Naive B cell (primary cell): ENCODE data around the gene SPINK6. TPM values are rescaled to one million over a fixed set of nuclear protein-coding genes. Genes with fewer than 3 reads are reported as not detected.
A peak's percentile ranks its signal among the peaks of the same experiment; 100 is the strongest.

Source experiments
- ATAC-seq, 2 donors: fragments of 150-1000 bp; cut with Tn5 transposase; 2 replicates each; pipeline ENCODE4 v1.10.0; 2021; ENCODE audit warnings: low read depth in 2 of 2, mild to moderate bottlenecking in 2 of 2, moderate library complexity in 2 of 2
- DNase-seq: peaks from one replicate; pipeline ENCODE4 v3.0.0; 2022
- H3K27ac Mint-ChIP-seq, 6 donors: one replicate each; pipeline ENCODE4 v1.8.0; 2020 to 2022; ENCODE audit warnings: mild to moderate bottlenecking in 6 of 6, mixed read lengths in 6 of 6, moderate library complexity in 5 of 6, inconsistent platforms in 2 of 6
- H3K27me3 Mint-ChIP-seq, 3 donors: one replicate each; pipeline ENCODE4 v1.8.0; 2021 to 2022; ENCODE audit warnings: mixed read lengths in 3 of 3, mild to moderate bottlenecking in 1 of 3
- H3K36me3 Mint-ChIP-seq, 2 donors: one replicate each; pipeline ENCODE4 v1.8.0; 2020 to 2022; ENCODE audit warnings: mixed read lengths in 2 of 2, inconsistent platforms in 1 of 2, mild to moderate bottlenecking in 1 of 2
- H3K4me1 Mint-ChIP-seq, 3 donors: one replicate each; pipeline ENCODE4 v1.8.0; 2020 to 2022; ENCODE audit warnings: mixed read lengths in 3 of 3, inconsistent platforms in 1 of 3, mild to moderate bottlenecking in 1 of 3, moderate library complexity in 1 of 3
- H3K4me3 Mint-ChIP-seq, 8 donors: one replicate each; pipeline ENCODE4 v1.8.0; 2020 to 2022; ENCODE audit warnings: mild to moderate bottlenecking in 8 of 8, mixed read lengths in 8 of 8, moderate library complexity in 8 of 8, inconsistent platforms in 2 of 8
- H3K9me3 Mint-ChIP-seq, 7 donors: one replicate each; pipeline ENCODE4 v1.8.0; 2020 to 2022; ENCODE audit warnings: mixed read lengths in 7 of 7, mild to moderate bottlenecking in 5 of 7, inconsistent platforms in 2 of 7, moderate library complexity in 1 of 7
- polyA plus RNA-seq, 6 donors: library from polyadenylated mRNA; unstranded; fragments of 300-500 nt; fragmentation: Illumina TruSeq; gene quantifications; one replicate each; pipeline ENCODE4 v1.2.3, GENCODE V29; 2021; ENCODE audit warnings: low read depth in 6 of 6

The SPINK6 gene, protein sequence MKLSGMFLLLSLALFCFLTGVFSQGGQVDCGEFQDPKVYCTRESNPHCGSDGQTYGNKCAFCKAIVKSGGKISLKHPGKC
- polyA plus RNA-seq, result not detected

DNA sequence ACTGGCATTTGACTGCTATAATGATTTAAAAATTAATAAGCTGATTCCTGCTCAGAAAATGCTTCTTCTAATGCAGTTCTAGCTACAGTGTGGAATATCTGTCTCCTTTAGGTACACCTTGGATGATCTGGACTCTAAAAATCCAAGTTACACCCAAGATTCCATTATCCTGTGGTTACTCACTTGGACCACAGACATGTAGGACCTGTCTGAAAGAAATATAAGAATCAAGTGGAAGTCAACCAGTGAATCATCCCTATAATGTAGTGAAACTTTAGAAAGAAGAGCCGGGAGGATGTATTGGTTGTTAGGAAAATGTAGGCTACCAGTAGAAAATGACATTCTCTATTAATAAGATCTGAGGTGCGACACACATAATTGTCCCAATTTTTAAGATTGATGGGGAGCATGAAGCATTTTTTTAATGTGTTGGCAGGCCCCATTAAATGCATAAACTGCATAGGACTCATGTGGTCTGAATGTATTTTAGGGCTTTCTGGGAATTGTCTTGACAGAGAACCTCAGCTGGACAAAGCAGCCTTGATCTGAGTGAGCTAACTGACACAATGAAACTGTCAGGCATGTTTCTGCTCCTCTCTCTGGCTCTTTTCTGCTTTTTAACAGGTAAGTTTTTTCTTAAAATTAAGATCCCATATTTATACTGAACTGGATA lies at the start of gene SPINK6:
SPINK6 (plus strand) TSS at position 512 of the 673 bp plus-strand sequence; CDS start at position 567, 55 bp downstream.
- H3K4me3 Mint-ChIP-seq, result no peak within 1 kb of the TSS
- peaks cover 0 to 3% (median 0%) of the 10 kb centered on the region in 3 donors for H3K4me1 Mint-ChIP-seq
- DNase-seq, result no peak
- H3K9me3 Mint-ChIP-seq, result no peaks in the 10 kb centered on the region
- peaks cover 0 to 11% (median 0%) of the 10 kb centered on the region in 3 donors for H3K27me3 Mint-ChIP-seq
- no peaks in the 10 kb centered on the region for H3K36me3 Mint-ChIP-seq
- no peak within 1 kb of the TSS for H3K27ac Mint-ChIP-seq
- no peak for ATAC-seq

DNA sequence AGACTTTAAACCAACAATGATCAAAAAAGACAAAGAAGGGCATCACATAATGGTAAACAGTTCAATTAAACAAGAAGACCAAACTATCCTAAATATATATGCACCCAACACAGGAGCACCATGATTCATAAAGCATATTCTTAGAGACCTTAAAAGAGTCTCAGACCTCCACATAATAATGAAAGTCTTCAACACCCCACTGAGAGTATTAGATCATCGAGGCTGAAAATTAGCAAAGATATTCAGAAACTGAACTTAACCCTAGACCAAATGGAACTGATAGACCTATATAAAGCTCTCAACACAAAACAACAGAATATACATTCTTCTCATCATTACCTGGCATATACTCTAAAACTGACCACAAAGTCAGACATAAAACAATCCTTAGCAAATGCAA lies 46.2 kb upstream of the SPINK6 start:
- DNase-seq (no peak), ATAC-seq (no peak)
- no peak overlapping the region for H3K4me3 Mint-ChIP-seq
- no peaks in the 10 kb centered on the region for H3K36me3 Mint-ChIP-seq
- H3K27ac Mint-ChIP-seq, result no peak overlapping the region
- H3K9me3 Mint-ChIP-seq, result peaks cover 0 to 11% (median 5%) of the 10 kb centered on the region in 7 donors
- H3K4me1 Mint-ChIP-seq, result no peaks in the 10 kb centered on the region
- peaks cover 3 to 5% (median 4%) of the 10 kb centered on the region in 3 donors for H3K27me3 Mint-ChIP-seq

DNA sequence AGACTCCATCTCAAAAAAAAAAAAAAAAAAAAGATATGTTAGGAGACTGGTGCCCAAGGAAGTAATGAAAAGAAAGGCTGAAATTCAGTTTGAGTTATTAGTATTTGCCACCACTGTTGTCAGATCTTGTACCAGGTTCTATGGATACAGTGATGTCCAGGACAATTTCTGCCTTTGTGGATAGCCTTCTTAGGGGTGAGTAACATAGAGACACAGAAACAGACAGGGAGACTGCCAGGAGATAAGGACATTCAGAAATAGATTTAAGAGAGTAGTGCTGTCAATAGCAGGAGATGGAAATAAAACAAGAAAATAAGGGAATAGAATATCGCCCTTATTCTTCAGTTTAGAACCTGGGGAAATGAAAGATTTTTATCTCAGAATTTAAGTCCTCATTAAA lies 40.8 kb upstream of the SPINK6 start:
- Mint-ChIP-seq H3K9me3 (peaks cover 0 to 2% (median 0%) of the 10 kb centered on the region in 7 donors), H3K27ac (no peak overlapping the region), H3K27me3 (peaks cover 0 to 4% (median 3%) of the 10 kb centered on the region in 3 donors), H3K4me1 (no peaks in the 10 kb centered on the region), H3K4me3 (no peak overlapping the region), H3K36me3 (no peaks in the 10 kb centered on the region)
- DNase-seq (no peak), ATAC-seq (no peak)

DNA sequence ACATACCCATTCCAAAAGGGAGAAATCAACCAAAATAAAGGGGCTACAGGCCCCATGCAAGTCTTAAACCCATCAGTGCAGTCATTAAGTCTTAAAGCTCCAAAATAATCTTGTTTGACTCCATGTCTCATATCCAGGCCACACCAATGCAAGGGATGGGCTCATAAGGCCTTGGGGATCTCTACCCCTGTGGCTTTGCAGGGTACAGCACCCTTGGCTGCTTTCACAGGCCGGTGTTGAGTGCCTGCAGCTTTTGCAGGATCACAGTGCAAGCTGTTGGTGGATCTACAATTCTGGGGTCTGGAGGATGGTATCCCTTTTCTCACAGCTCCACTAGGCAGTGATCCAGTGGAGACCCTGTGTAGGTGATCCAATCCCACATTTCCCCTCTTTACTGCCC lies 39.5 kb upstream of the SPINK6 start:
- Mint-ChIP-seq H3K27ac (no peak overlapping the region), H3K36me3 (no peaks in the 10 kb centered on the region)

DNA sequence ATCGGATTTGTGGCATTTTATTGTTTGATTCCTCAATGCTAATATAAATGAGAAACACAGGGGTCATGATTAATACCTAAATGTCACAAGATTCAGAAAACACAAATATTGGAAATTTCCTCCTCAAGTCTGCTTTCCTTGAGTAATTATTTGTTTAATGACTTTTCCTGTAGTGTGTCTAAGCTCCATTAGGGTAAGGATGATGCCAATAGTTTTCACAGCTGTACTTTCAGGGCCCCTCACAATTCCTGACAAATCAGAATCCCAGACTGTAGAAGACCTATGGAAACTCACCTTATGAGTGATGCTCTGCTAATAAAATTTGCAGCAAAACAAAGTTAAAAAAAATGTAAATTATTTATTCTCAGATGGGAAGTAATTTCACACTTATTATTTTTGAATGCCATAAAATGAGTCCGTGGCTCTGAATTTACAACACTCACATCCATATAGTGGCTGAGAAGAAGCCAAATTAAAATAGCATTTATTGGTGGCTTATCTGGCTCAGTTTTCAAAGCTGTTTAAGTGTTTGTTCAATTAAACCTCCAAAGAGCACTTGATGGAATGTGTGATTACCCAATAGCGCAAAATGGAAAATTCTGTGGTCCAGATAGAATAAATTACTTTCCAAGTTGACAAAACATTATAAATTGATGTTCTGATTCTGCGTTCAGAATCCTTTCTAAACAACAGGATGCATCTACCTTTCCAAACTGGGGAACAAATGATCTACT lies 36.1 kb upstream of the SPINK6 start:
- DNase-seq (no peak), ATAC-seq (no peak)
- Mint-ChIP-seq H3K4me1 (no peaks in the 10 kb centered on the region), H3K27me3 (no peaks in the 10 kb centered on the region), H3K9me3 (no peaks in the 10 kb centered on the region), H3K36me3 (no peaks in the 10 kb centered on the region), H3K4me3 (no peak overlapping the region), H3K27ac (no peak overlapping the region)

More for the DNA sequence above, 39.5 kb upstream of the SPINK6 start:
- Mint-ChIP-seq H3K4me3 (no peak overlapping the region), H3K27me3 (peaks cover 0 to 4% (median 3%) of the 10 kb centered on the region in 3 donors), H3K4me1 (no peaks in the 10 kb centered on the region), H3K9me3 (peaks cover 0 to 2% (median 0%) of the 10 kb centered on the region in 7 donors)
- DNase-seq (no peak), ATAC-seq (no peak)

DNA sequence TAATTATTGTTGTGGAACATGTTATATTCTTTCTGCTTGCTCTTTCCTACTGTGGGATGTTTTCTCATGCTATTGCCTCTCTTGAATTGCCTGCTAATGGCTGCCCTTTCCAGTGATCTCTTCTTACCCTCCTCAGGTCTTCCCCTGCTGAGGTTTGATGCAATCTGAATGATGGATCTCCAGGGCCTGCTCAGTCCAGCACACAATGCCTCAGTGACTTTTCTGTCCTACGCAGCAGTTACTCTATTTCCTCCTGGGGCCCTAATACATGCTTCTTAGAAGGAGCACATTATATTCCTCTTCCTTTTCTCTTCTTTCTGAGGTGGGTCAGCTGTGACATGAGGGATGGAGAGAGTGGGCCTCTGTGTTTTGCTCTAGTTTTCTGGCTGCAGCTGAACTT lies 34.6 kb upstream of the SPINK6 start, which contains the start of gene SPINK14:
SPINK14 (plus strand) TSS at position 301 of the 400 bp plus-strand sequence. CDS start 1,187 bp downstream, outside the sequence.
- Mint-ChIP-seq H3K4me3 (no peak within 1 kb of the TSS), H3K9me3 (no peaks in the 10 kb centered on the region), H3K36me3 (no peaks in the 10 kb centered on the region), H3K27ac (no peak within 1 kb of the TSS), H3K4me1 (no peaks in the 10 kb centered on the region), H3K27me3 (no peaks in the 10 kb centered on the region)
- no peak for DNase-seq
- ATAC-seq, result no peak

DNA sequence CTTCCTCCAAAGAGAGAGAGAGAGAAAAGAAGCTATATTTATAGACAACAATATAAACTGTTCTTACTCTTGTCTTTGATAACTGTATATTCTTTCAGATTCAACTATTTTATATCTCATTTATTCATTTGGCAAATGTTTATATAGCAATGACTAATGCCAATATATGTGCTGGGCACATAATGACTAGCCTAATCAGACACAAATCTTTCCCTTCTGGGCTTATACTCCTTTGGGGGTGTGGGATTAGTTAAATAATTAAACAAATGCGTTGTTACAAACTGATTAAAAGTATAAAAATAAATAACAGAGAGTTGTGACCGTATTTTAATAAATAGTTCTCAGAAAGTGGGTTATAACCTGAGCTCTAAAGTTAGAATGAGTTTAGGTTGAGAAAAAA lies 30.5 kb upstream of the SPINK6 start:
- H3K27ac Mint-ChIP-seq, result no peak overlapping the region
- H3K9me3 Mint-ChIP-seq, result no peaks in the 10 kb centered on the region
- H3K4me3 Mint-ChIP-seq, result no peak overlapping the region

DNA sequence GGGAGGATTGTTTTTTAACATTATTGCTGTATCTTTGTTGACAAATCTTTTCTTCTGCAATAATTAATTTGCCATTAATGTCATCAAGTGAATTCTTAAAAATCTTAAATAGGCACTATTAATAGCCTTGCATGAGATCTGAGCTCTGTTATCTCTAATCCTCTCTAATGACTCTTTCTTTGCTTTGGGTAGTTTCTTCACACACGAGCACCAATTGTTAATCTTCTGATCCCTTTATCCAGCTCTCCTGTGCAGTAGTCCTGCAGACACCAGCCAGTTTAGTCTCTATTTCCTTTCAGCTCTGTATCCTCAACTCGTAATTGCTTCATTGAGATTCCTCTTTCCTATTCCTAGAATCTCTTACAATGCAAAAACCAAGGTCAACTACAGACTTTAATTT lies 26.4 kb upstream of the SPINK6 start:
- Mint-ChIP-seq H3K9me3 (no peaks in the 10 kb centered on the region), H3K36me3 (no peaks in the 10 kb centered on the region), H3K4me3 (no peak overlapping the region), H3K4me1 (no peaks in the 10 kb centered on the region), H3K27me3 (peaks cover 5 to 16% (median 12%) of the 10 kb centered on the region in 3 donors), H3K27ac (no peak overlapping the region)
- ATAC-seq (no peak), DNase-seq (no peak)

More for the DNA sequence above, 30.5 kb upstream of the SPINK6 start:
- H3K27me3 Mint-ChIP-seq, result peaks cover 0 to 4% (median 3%) of the 10 kb centered on the region in 3 donors
- no peaks in the 10 kb centered on the region for H3K36me3 Mint-ChIP-seq
- DNase-seq (no peak), ATAC-seq (no peak)
- H3K4me1 Mint-ChIP-seq, result no peaks in the 10 kb centered on the region

DNA sequence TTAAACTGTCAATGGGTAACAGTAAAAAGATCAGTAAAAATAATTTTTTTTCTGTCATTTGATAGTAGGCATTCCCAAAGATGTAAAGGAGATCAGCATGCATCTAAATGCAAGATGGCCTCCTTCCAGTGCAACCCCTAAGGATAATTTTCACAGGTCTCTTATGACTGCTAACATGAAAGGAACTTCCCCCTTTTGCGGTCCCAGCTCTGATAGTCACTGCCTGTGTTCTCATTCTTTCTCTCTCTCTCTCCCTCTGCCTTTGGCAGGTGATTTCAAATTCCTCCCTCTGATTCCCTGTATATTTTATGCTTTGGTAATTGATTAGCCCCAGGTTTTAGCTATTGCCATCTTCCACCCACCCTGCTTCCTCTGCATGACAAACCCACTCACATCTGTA lies 25.6 kb upstream of the SPINK6 start:
- no peak overlapping the region for H3K27ac Mint-ChIP-seq
- H3K36me3 Mint-ChIP-seq, result no peaks in the 10 kb centered on the region
- no peaks in the 10 kb centered on the region for H3K9me3 Mint-ChIP-seq
- H3K4me1 Mint-ChIP-seq, result no peaks in the 10 kb centered on the region
- H3K27me3 Mint-ChIP-seq, result peaks cover 5 to 16% (median 12%) of the 10 kb centered on the region in 3 donors
- ATAC-seq (no peak), DNase-seq (no peak)
- H3K4me3 Mint-ChIP-seq, result no peak overlapping the region

DNA sequence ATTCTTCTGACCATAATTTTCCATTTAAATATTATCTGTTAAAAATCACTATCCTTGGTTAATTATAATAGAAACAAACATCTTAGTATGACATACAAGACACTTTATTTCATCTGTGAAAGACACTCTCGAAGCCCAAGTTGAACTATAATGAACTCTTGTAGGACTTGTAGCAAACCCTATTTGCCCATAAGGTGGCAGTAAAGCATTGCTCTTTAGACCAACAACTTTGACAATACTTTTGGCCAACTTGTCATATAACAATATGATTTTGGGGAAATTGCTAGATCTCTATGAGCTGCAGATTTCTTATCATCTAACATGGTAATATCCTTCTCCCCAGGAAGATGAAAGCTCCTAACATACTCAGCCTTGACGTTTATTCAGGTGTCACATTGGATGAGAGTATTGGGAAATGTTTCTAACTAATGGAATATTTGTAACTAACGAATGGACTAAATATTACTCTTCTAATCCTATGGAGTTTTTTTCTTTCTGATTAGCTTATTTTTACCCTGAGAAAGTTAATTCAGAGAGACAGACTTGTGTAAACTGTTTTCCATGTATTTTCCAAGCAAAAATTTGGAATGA lies 23.5 kb upstream of the SPINK6 start:
- ATAC-seq (no peak), DNase-seq (peak; percentile 10)
- H3K27me3 Mint-ChIP-seq, result peaks cover 5 to 16% (median 12%) of the 10 kb centered on the region in 3 donors
- no peaks in the 10 kb centered on the region for H3K36me3 Mint-ChIP-seq
- H3K27ac Mint-ChIP-seq, result no peak overlapping the region
- H3K4me3 Mint-ChIP-seq, result no peak overlapping the region
- no peaks in the 10 kb centered on the region for H3K9me3 Mint-ChIP-seq
- no peaks in the 10 kb centered on the region for H3K4me1 Mint-ChIP-seq

DNA sequence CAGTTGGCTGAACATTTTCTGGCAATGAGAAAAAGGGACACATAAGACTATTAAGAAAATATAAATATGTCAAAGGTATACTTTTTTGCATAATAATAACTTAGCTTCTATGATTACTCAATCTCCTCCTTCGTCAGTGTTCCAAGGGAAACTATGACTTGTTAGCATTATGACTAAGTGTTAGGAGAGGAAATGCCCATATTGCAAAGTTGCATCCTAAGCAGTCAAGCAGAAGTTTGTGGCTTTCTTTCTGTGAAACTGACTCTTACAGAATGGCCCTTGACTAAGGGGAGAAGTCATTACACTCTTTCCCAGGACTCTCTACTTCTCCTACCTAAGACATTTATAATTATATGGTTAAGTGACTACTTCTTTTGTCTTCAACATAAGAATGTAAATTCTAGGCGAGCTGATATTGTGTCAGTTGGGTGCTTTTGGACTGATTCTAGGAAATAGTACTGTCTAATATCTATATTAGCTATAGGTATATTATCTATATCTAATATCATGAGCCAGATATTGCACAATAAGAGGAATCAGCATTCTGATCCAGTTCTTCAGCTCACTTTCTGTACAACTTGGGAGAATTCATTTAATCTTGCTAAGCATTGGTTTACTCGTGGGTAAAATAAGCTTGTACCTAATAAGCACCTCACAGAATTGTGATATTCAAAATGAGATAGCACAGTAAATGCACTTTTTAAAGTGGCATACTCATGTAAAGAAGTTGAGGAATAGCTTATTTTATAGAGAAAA lies 16.4 kb upstream of the SPINK6 start:
- Mint-ChIP-seq H3K27me3 (peaks cover 0 to 10% (median 8%) of the 10 kb centered on the region in 3 donors), H3K27ac (no peak overlapping the region), H3K36me3 (no peaks in the 10 kb centered on the region), H3K9me3 (no peaks in the 10 kb centered on the region), H3K4me1 (no peaks in the 10 kb centered on the region), H3K4me3 (no peak overlapping the region)
- no peak for ATAC-seq
- DNase-seq, result no peak

DNA sequence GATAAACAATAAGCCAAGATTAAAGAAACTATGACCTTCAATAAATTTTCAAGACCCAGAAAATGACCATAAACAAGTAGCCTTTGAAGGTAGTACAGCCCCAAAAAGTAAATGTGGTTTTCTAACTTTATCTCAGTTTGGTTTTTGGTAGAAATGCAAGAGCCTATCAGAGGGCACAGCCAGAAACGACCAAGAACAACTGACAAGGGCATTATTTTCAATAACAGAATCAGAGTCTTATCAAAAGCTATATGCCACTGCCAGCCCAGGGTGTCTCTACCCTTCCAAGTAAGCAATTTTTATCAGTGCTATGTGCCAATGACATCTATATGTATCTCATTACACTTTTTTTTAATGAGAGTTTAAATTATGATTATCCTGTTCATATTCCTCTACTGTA lies 11.8 kb upstream of the SPINK6 start:
- Mint-ChIP-seq H3K27me3 (peaks cover 0 to 8% (median 8%) of the 10 kb centered on the region in 3 donors), H3K9me3 (no peaks in the 10 kb centered on the region), H3K36me3 (no peaks in the 10 kb centered on the region), H3K4me1 (no peaks in the 10 kb centered on the region), H3K4me3 (no peak overlapping the region), H3K27ac (no peak overlapping the region)
- ATAC-seq (no peak), DNase-seq (no peak)

DNA sequence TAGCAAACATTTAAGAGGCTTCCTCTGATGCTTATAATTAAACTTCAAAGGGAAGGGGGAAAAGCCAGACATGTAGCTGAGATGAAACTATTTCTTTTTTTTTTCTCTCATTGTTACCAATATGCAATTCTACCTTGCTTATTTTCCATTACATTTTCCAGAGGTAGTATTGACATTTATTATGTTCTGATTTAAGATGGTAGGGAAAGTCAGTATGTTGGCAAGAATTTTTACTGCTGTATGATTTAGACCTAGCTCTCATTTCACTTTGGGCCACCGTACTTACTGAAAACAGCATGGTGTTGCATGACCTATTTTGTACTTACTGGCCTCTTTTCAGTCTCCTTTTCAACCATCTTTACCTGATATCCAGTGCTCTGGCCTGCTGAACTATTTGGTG lies 9.6 kb upstream of the SPINK6 start:
- H3K36me3 Mint-ChIP-seq, result no peaks in the 10 kb centered on the region
- DNase-seq (no peak), ATAC-seq (no peak)
- no peaks in the 10 kb centered on the region for H3K4me1 Mint-ChIP-seq
- H3K27me3 Mint-ChIP-seq, result no peaks in the 10 kb centered on the region
- H3K9me3 Mint-ChIP-seq, result no peaks in the 10 kb centered on the region
- no peak overlapping the region for H3K4me3 Mint-ChIP-seq
- no peak overlapping the region for H3K27ac Mint-ChIP-seq
